Right lobe of liver (tissue), 6 donors: ENCODE data around the gene CROCC2. TPM values are rescaled to one million over a fixed set of nuclear protein-coding genes. Genes with fewer than 3 reads are reported as not detected.
A peak's percentile ranks its signal among the peaks of the same experiment; 100 is the strongest.

Experiments used
- ATAC-seq, 4 donors: fragments of 200-7000 bp; cut with Tn5 transposase; one replicate each; pipeline ENCODE4 v1.9.1; 2020; ENCODE audit warnings: mild to moderate bottlenecking in 4 of 4, moderate library complexity in 4 of 4
- DNase-seq, 3 donors: peaks; one replicate each; pipeline ENCODE4 v3.0.0-alpha.2; 2020
- H3K27ac ChIP-seq, 3 donors: fragments of 200-600 bp; one replicate each; pipeline ENCODE4 v1.8.0; 2022
- H3K27me3 ChIP-seq, 2 donors: fragments of 200-600 bp; one replicate each; pipeline ENCODE4 v1.8.0; 2022
- H3K36me3 ChIP-seq, 4 donors: fragments of 200-600 bp; sonication (generic) in 1 of 4; one replicate each; pipeline versions ENCODE4 v1.5.1 to v1.8.0; 2017 to 2022; ENCODE audit warnings: control low read depth in 1 of 4
- H3K4me1 ChIP-seq, 4 donors: fragments of 200-600 bp; sonication (generic) in 1 of 4; one replicate each; pipeline versions ENCODE4 v1.5.1 to v1.8.0; 2017 to 2022; ENCODE audit warnings: control low read depth in 1 of 4
- H3K4me3 ChIP-seq, 3 donors: fragments of 200-600 bp; one replicate each; pipeline ENCODE4 v1.8.0; 2022
- H3K9me3 ChIP-seq, 4 donors: fragments of 200-600 bp; sonication (generic) in 1 of 4; one replicate each; pipeline versions ENCODE4 v1.5.1 to v1.8.0; 2017 to 2022; ENCODE audit warnings: control low read depth in 1 of 4
- POLR2A ChIP-seq: fragments of 450-650 bp; IDR thresholded peaks from one replicate; pipeline ENCODE4 v1.6.1; 2017; ENCODE audit warnings: antibody characterized with exemption, mild to moderate bottlenecking
- WGBS: methylation state at CpG from one replicate; pipeline ENCODE4 v1.1.6; 2018; ENCODE audit warnings: low coverage, low lambda C conversion rate; ENCODE audit not compliant: insufficient coverage; ENCODE audit errors: missing lambda C conversion rate; 5-methylcytosine and 5-hydroxymethylcytosine counted together
- intact Hi-C, 2 donors: fragments of 100-400 bp; cut with DNase I; formaldehyde crosslinking; loops; one replicate each; pipeline versions ENCODE4 v1.11.2 to v1.14.1; 2022
- total RNA-seq, 6 experiments: library from RNA; depleted of rRNA in 2 of 6; stranded (reverse); fragments of >200 nt in 2 of 6; fragmentation: NEBNext Ultra II Directional in 3 of 6; extraction: Animal tissue kit (Norgen Biotek cat#: 25700) in 3 of 6; gene quantifications; one replicate each; pipeline versions ENCODE4 v1.1.0 to v1.2.4, GENCODE V29; 2016 to 2023
- TF ChIP-seq, protein P1 (sequence below), 4 donors: fragments of 200-600 bp in 3 of 4; fragments of 450-650 bp in 1 of 4; IDR thresholded peaks; one replicate each; pipeline versions ENCODE4 v1.5.1 to v1.8.0; 2016 to 2022; ENCODE audit warnings: antibody characterized with exemption in 4 of 4, mild to moderate bottlenecking in 2 of 4
- donor health status: DM: no; HTN: yes; CAD: no.
- donor health status: DM: no; HTN: no; CAD: no.
- donor health status: DM: no; HTN: no; CAD: no.
- donor health status: DM: no; HTN: yes; CAD: no.
- donor health status: DM: no; HTN: yes; CAD: no.

Gene CROCC2
- total RNA-seq, 6 experiments from 2014 or later: 0.06 to 0.15 (median 0.12) TPM; not detected in 1

DNA sequence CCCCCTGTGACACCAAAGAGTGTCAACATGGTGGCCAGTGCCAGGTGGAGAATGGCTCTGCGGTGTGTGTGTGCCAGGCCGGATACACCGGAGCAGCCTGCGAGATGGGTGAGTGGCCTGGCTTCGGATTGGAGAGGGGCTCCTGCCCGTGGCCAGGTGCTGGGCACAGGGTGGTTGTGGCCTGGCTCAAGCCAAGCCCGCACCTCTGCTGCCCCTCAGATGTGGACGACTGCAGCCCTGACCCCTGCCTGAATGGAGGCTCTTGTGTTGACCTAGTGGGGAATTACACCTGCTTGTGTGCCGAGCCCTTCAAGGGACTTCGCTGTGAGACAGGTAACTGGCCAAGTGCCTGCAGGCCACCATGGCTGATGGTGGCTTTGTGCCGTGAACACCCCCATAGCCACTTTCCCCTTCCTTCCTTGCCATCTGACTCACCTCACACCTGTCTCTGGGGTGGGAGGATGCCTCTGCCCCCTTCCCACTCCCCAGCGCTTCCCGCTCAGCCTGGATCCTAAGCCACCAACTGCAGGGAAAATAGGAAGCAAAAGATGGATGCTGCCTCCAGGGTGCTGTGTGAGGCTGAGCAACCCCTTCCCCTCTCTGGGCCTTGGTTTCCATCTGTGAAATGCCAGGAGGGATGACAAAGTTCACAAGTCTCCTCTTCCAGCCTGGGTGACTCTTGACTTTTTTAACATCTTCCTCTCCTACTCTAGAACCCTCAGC lies 134.1 kb downstream of the CROCC2 start:
- H3K4me3 ChIP-seq: no peak overlapping the region
- TF ChIP-seq POLR2A: no peak
- TF ChIP-seq, protein P1, sequence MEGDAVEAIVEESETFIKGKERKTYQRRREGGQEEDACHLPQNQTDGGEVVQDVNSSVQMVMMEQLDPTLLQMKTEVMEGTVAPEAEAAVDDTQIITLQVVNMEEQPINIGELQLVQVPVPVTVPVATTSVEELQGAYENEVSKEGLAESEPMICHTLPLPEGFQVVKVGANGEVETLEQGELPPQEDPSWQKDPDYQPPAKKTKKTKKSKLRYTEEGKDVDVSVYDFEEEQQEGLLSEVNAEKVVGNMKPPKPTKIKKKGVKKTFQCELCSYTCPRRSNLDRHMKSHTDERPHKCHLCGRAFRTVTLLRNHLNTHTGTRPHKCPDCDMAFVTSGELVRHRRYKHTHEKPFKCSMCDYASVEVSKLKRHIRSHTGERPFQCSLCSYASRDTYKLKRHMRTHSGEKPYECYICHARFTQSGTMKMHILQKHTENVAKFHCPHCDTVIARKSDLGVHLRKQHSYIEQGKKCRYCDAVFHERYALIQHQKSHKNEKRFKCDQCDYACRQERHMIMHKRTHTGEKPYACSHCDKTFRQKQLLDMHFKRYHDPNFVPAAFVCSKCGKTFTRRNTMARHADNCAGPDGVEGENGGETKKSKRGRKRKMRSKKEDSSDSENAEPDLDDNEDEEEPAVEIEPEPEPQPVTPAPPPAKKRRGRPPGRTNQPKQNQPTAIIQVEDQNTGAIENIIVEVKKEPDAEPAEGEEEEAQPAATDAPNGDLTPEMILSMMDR (IDR thresholded peaks at IDR 0.05): no peak
- peaks cover 0 to 19% (median 0%) of the 10 kb centered on the region in 4 donors for H3K36me3 ChIP-seq
- no peak for DNase-seq
- H3K4me1 ChIP-seq: no peaks in the 10 kb centered on the region
- ATAC-seq: no peak
- H3K9me3 ChIP-seq: no peaks in the 10 kb centered on the region
- 100% methylated on average over 2 of the region's 13 CpGs for WGBS
- intact Hi-C loops: no loop called here
- no peaks in the 10 kb centered on the region for H3K27me3 ChIP-seq
- no peak overlapping the region for H3K27ac ChIP-seq

DNA sequence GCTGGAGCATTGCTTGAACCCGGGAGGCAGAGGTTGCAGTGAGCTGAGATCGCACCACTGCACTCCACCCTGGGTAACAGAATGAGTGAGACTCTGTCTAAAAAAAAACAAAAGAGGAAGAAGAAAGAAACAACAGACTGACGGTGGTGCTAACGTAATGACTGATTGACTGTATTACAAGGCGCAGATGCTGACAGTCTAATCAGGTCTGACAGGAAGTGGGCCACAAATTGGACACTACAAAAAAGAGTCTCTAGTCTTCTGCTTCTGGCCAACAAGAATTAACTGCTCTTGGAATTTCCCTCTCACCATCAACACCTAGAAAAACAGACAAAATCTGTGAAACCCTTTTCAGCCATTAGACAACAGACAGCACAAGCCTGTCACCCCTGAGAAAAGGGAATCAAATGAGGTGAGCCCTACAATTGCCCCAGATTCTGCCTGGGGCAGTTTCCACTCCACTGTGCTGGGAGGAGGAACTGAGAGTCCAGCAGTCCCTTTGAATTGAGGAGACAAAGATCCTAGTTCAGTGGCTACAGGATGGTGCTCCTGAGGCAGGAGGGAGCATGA lies 135.5 kb downstream of the CROCC2 start:
- Histone ChIP-seq H3K27me3 (no peaks in the 10 kb centered on the region), H3K4me1 (no peaks in the 10 kb centered on the region), H3K27ac (no peak overlapping the region), H3K9me3 (no peaks in the 10 kb centered on the region), H3K36me3 (peaks cover 0 to 19% (median 0%) of the 10 kb centered on the region in 4 donors), H3K4me3 (no peak overlapping the region)
- WGBS: 73% methylated on average over 4 of the region's 5 CpGs
- no peak for ATAC-seq
- intact Hi-C loops: no loop called here
- DNase-seq: peak in 1 of 3 donors; percentile 7
- TF ChIP-seq, protein P1 (IDR thresholded peaks at IDR 0.05): no peak
- no peak for TF ChIP-seq POLR2A

Other genes with a start within 250 kb of the CROCC2 start
- not detected for gene AQP12B, start 223.5 kb upstream of the CROCC2 start, total RNA-seq
- gene AQP12A, start 214.5 kb upstream of the CROCC2 start, total RNA-seq: not detected
- gene KIF1A, start 86.1 kb upstream of the CROCC2 start, total RNA-seq: under 1 TPM; 0.31 to 0.87 (median 0.56) TPM
- 1,000 to 10,000 TPM in 4 of 6 experiments, 100 to 1,000 TPM in 2; 744 to 1,833 (median 1,254) TPM for gene AGXT, start 37.5 kb upstream of the CROCC2 start, total RNA-seq
- 10 to 100 TPM in 1 of 6 experiments, 1 to 10 TPM in 5; 3.7 to 17.0 (median 5.2) TPM for gene MAB21L4, start 10.2 kb upstream of the CROCC2 start, total RNA-seq
- 10 to 100 TPM in 4 of 6 experiments, 1 to 10 TPM in 2; 7.4 to 27.8 (median 13.2) TPM for gene SNED1, start 92.3 kb downstream of the CROCC2 start, total RNA-seq
- 10 to 100 TPM; 12.1 to 26.3 (median 17.0) TPM for gene MTERF4, start 196.0 kb downstream of the CROCC2 start, total RNA-seq
- gene PASK, start 243.1 kb downstream of the CROCC2 start, total RNA-seq: 1 to 10 TPM; 2.0 to 4.2 (median 3.4) TPM
- gene PPP1R7, start 244.1 kb downstream of the CROCC2 start, total RNA-seq: 10 to 100 TPM; 27.8 to 35.7 (median 29.5) TPM